Loucy (cell line): ENCODE measurements around the gene ICAM1.
A peak's percentile ranks its signal among the peaks of the same experiment; 100 is the strongest.

Source experiments
- H2AFZ ChIP-seq: fragments of 200-600 bp; sonication (generic); 2 replicates; pipeline ENCODE4 v1.6.0; 2016; ENCODE audit warnings: antibody characterized with exemption, mild to moderate bottlenecking, low read length, moderate library complexity
- H3F3A ChIP-seq: fragments of 200-600 bp; 2 replicates; pipeline ENCODE4 v1.6.0; 2016; ENCODE audit warnings: antibody characterized with exemption, low read depth, mild to moderate bottlenecking
- H3K27me3 ChIP-seq: fragments of 200-600 bp; sonication (generic); 2 replicates; pipeline ENCODE4 v1.6.1; 2014; ENCODE audit warnings: low read length, mild to moderate bottlenecking; ENCODE audit not compliant: insufficient read depth, poor library complexity, severe bottlenecking
- H3K36me3 ChIP-seq: fragments of 200-600 bp; sonication (generic); 2 replicates; pipeline ENCODE4 v1.6.1; 2016; ENCODE audit warnings: low read length; ENCODE audit not compliant: insufficient read depth
- H3K4me1 ChIP-seq: fragments of 200-600 bp; sonication (generic); 2 replicates; pipeline ENCODE4 v1.5.1; 2014; ENCODE audit warnings: low read length, mild to moderate bottlenecking; ENCODE audit not compliant: insufficient read depth, poor library complexity, severe bottlenecking
- H3K4me2 ChIP-seq: fragments of 200-600 bp; sonication (generic); 2 replicates; pipeline ENCODE4 v1.6.0; 2014; ENCODE audit warnings: antibody characterized with exemption, low read length, low read depth, mild to moderate bottlenecking; ENCODE audit not compliant: poor library complexity, severe bottlenecking
- H3K4me3 ChIP-seq: fragments of 200-600 bp; sonication (generic); 2 replicates; pipeline ENCODE4 v1.5.1; 2014; ENCODE audit warnings: low read length, mild to moderate bottlenecking, mixed read lengths; ENCODE audit not compliant: poor library complexity, severe bottlenecking
- H3K79me2 ChIP-seq: fragments of 200-600 bp; sonication (generic); 2 replicates; pipeline ENCODE4 v1.6.1; 2014; ENCODE audit warnings: low read length; ENCODE audit not compliant: insufficient read depth
- H3K9ac ChIP-seq: fragments of 200-600 bp; sonication (generic); 2 replicates; pipeline ENCODE4 v1.6.0; 2014; ENCODE audit warnings: mild to moderate bottlenecking, low read depth, low read length, moderate library complexity; ENCODE audit not compliant: poor library complexity, severe bottlenecking
- H3K9me2 ChIP-seq: fragments of 200-600 bp; sonication (generic); replicated peaks from 2 replicates; pipeline ENCODE4 v1.6.1; 2016; ENCODE audit warnings: low read depth, low read length, mixed read lengths
- H3K9me3 ChIP-seq: fragments of 200-600 bp; sonication (generic); 2 replicates; pipeline ENCODE4 v1.6.1; 2014; ENCODE audit warnings: mild to moderate bottlenecking, antibody characterized with exemption, low read length, low read depth; ENCODE audit not compliant: insufficient read depth
- H4K20me1 ChIP-seq: fragments of 200-600 bp; sonication (generic); 2 replicates; pipeline ENCODE4 v1.6.0; 2014; ENCODE audit warnings: antibody characterized with exemption, low read length, mild to moderate bottlenecking; ENCODE audit not compliant: insufficient read depth, poor library complexity, severe bottlenecking
- EZH2phosphoT487 ChIP-seq: fragments of 200-600 bp; IDR thresholded peaks from 2 replicates; pipeline ENCODE4 v1.6.1; 2018; ENCODE audit warnings: antibody characterized with exemption, mild to moderate bottlenecking, moderate library complexity, borderline replicate concordance
- TF ChIP-seq, protein P1 (sequence below): fragments of 200-600 bp; sonication (generic); conservative IDR thresholded peaks from 2 replicates; pipeline ENCODE4 v1.5.1; 2014; ENCODE audit warnings: mild to moderate bottlenecking, antibody characterized with exemption, low read length

The ICAM1 gene

DNA sequence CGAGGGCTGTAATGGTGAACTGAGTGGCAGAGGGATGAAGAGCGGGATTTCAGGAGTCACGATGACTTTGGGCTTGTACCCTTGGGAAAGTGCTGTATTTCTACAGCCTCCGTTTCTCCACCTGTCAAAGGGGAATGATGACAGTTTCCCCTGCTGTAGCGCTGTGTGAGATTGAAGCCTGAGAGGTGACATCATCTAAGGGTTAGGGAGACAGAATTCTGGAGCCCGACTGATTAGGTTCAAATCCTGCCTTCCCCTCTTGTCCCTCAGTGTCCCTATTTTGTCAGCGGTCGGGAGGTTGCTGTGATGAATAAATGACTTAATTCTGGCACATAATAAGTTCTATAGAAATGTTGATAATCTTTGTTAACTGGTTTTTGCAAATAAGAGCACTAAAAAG is 18.2 kb upstream of the ICAM1 start:
- peaks cover 12% of the 10 kb centered on the region for H4K20me1 ChIP-seq
- H3F3A ChIP-seq = no peaks in the 10 kb centered on the region
- H3K79me2 ChIP-seq = peaks cover 23% of the 10 kb centered on the region
- peak overlapping the region; percentile 79 for H3K4me3 ChIP-seq
- no peaks in the 10 kb centered on the region for H3K9me3 ChIP-seq
- peak overlapping the region; percentile 85 for H3K9ac ChIP-seq
- H3K27me3 ChIP-seq = no peaks in the 10 kb centered on the region
- H3K4me2 ChIP-seq = peak overlapping the region; percentile 87
- H3K36me3 ChIP-seq = peaks cover 9% of the 10 kb centered on the region; the same call in 1 of the 2 replicates
- no peaks in the 10 kb centered on the region for H3K9me2 ChIP-seq
- TF ChIP-seq EZH2phosphoT487 = no peak
- TF ChIP-seq, protein P1, sequence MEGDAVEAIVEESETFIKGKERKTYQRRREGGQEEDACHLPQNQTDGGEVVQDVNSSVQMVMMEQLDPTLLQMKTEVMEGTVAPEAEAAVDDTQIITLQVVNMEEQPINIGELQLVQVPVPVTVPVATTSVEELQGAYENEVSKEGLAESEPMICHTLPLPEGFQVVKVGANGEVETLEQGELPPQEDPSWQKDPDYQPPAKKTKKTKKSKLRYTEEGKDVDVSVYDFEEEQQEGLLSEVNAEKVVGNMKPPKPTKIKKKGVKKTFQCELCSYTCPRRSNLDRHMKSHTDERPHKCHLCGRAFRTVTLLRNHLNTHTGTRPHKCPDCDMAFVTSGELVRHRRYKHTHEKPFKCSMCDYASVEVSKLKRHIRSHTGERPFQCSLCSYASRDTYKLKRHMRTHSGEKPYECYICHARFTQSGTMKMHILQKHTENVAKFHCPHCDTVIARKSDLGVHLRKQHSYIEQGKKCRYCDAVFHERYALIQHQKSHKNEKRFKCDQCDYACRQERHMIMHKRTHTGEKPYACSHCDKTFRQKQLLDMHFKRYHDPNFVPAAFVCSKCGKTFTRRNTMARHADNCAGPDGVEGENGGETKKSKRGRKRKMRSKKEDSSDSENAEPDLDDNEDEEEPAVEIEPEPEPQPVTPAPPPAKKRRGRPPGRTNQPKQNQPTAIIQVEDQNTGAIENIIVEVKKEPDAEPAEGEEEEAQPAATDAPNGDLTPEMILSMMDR = no peak
- 0 out of 2 replicates have a peak overlapping the region, but pooled peaks have one; percentile 93 for H2AFZ ChIP-seq
- H3K4me1 ChIP-seq = peaks cover 4% of the 10 kb centered on the region

DNA sequence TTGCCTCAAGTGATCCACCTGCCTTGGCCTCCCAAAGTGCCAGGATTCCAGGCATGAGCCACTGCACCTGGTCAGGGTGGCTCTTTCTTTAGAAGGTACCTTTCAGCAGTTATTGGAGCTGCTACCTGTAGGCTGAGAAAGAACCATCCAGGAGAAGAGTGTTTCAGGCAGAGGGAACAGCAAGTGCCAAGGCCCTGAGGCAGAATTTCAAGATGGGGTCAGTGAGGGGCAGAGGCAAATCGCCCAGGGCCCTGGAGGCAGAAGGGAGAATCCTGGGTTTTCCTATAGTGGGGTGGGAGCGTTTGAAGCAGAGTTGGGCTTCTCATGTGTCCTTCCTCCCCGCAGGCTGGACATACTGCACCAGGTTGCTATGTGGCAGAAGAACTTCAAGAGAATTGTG is 16.7 kb upstream of the ICAM1 start:
- Histone ChIP-seq H3K9ac (no peak overlapping the region), H3K27me3 (no peaks in the 10 kb centered on the region), H3K36me3 (peaks cover 19% of the 10 kb centered on the region; the same call in 1 of the 2 replicates), H3K9me3 (no peaks in the 10 kb centered on the region), H4K20me1 (peaks cover 12% of the 10 kb centered on the region), H3K9me2 (no peaks in the 10 kb centered on the region), H3K4me1 (peaks cover 4% of the 10 kb centered on the region), H3K79me2 (peaks cover 23% of the 10 kb centered on the region), H3K4me3 (no peak overlapping the region), H3F3A (no peaks in the 10 kb centered on the region), H2AFZ (no peak overlapping the region), H3K4me2 (no peak overlapping the region)
- TF ChIP-seq, protein P1 = no peak
- TF ChIP-seq EZH2phosphoT487 = no peak

DNA sequence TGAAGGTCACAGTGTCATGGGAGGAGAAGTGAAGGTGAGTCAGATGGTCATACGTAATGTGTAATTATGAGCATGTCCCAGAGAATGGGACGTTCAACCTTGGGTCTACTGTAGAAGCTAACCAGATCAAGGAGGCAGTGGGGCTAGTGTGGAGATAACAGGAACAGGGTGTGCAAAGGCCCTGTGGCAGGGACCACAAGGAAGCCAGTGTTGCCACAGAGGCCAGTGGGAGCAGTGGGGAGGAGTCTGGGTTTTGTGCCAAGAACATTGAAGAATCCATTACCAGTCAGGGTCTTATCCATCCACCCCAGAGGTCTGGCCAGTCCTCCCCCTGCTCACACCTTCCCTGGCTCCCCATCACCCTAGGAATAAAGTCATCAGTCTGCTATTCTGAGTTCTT is 15.6 kb upstream of the ICAM1 start:
- Histone ChIP-seq H4K20me1 (peaks cover 12% of the 10 kb centered on the region), H3K27me3 (no peaks in the 10 kb centered on the region), H3K9ac (no peak overlapping the region), H3K9me3 (no peaks in the 10 kb centered on the region), H3F3A (no peaks in the 10 kb centered on the region), H3K36me3 (peaks cover 19% of the 10 kb centered on the region; the same call in 1 of the 2 replicates), H3K4me2 (no peak overlapping the region), H3K9me2 (no peaks in the 10 kb centered on the region), H3K4me1 (peaks cover 4% of the 10 kb centered on the region), H2AFZ (no peak overlapping the region), H3K79me2 (peaks cover 23% of the 10 kb centered on the region), H3K4me3 (no peak overlapping the region)
- TF ChIP-seq EZH2phosphoT487 = no peak
- TF ChIP-seq, protein P1 = no peak
